GM12878 (cell line): ENCODE data around the gene ZSCAN25. TPM values are rescaled to one million over a fixed set of nuclear protein-coding genes. Genes with fewer than 3 reads are reported as not detected.

Experiments used
- ATAC-seq: fragments of 200-7000 bp; cut with Tn5 transposase; 3 replicates; pipeline ENCODE4 v1.9.1; 2020; ENCODE audit warnings: mild to moderate bottlenecking, moderate library complexity
- BruUV-seq: library from RNA; stranded (reverse); fragments of 400-500 nt; replicated peaks from 2 replicates; lab custom pipeline; 2021; lab: Mats Ljungman, UMichigan
- CTCF ChIA-PET: fragments of 300-600 bp; sonication (Branson Sonifier 250); formaldehyde crosslinking; extraction: SDS; loops from one replicate; lab custom pipeline; 2021; ENCODE audit warnings: inconsistent platforms; lab: Yijun Ruan, JAX
- POLR2A ChIA-PET: fragments of 350-600 bp; formaldehyde crosslinking; extraction: SDS; loops from one replicate; lab custom pipeline; 2021; ENCODE audit warnings: inconsistent platforms; lab: Charles Lee
- RAD21 ChIA-PET: fragments of 300-600 bp; sonication (Branson Sonifier 250); formaldehyde crosslinking; loops from one replicate; lab custom pipeline; 2023; ENCODE audit warnings: antibody characterized with exemption; ENCODE audit not compliant: unreplicated experiment; lab: Charles Lee
- SMC1A ChIA-PET: fragments of 300-600 bp; sonication (Branson Sonifier 250); formaldehyde crosslinking; loops from one replicate; lab custom pipeline; 2023; ENCODE audit not compliant: unreplicated experiment, uncharacterized antibody; lab: Charles Lee
- DNase-seq: peaks from one replicate; pipeline ENCODE4 v3.0.0-alpha.2; 2011; ENCODE audit warnings: low read depth, low spot score
- FAIRE-seq: peaks from 3 replicates; lab custom pipeline; 2011; peaks lifted over from hg19 to GRCh38; lab: Jason Lieb, UNC
- H2AFZ ChIP-seq: 2 replicates; pipeline ENCODE4 v1.6.0; 2011; ENCODE audit warnings: low read depth, low read length, control low read depth; ENCODE audit not compliant: control insufficient read depth
- H3K27ac ChIP-seq: 2 replicates; pipeline ENCODE4 v1.5.1; 2011; ENCODE audit warnings: control low read depth; ENCODE audit not compliant: control insufficient read depth, insufficient read depth
- H3K27me3 ChIP-seq, 2 experiments: replicated peaks in 1 of 2; 2 replicates each; pipeline versions ENCODE4 v1.6.0 to v1.6.1; 2011; ENCODE audit warnings: low read length in 1 of 2; ENCODE audit not compliant: control insufficient read depth in 2 of 2, insufficient read depth in 2 of 2
- H3K36me3 ChIP-seq, 2 experiments: 2 replicates each; pipeline ENCODE4 v1.5.1; 2011; ENCODE audit warnings: low read length in 1 of 2; ENCODE audit not compliant: control insufficient read depth in 2 of 2, insufficient read depth in 2 of 2
- H3K4me1 ChIP-seq: 2 replicates; pipeline ENCODE4 v1.6.1; 2011; ENCODE audit warnings: mild to moderate bottlenecking, low read length, moderate library complexity, mixed read lengths; ENCODE audit not compliant: control insufficient read depth, insufficient read depth
- H3K4me2 ChIP-seq: 2 replicates; pipeline ENCODE4 v1.6.0; 2011; ENCODE audit warnings: control low read depth; ENCODE audit not compliant: control insufficient read depth, insufficient read depth
- H3K4me3 ChIP-seq: fragments of 200-600 bp; sonication (generic); 2 replicates; pipeline ENCODE4 v1.5.1; 2016
- H3K79me2 ChIP-seq: 2 replicates; pipeline ENCODE4 v1.6.0; 2011; ENCODE audit warnings: low read length; ENCODE audit not compliant: control insufficient read depth, insufficient read depth
- H3K9ac ChIP-seq: 2 replicates; pipeline ENCODE4 v1.8.0; 2011; ENCODE audit warnings: low read length, control low read depth, mixed read lengths; ENCODE audit not compliant: control insufficient read depth, insufficient read depth
- H3K9me3 ChIP-seq: replicated peaks from 3 replicates; pipeline ENCODE4 v1.5.1; 2011; ENCODE audit warnings: mild to moderate bottlenecking, low read length; ENCODE audit not compliant: control insufficient read depth, insufficient read depth
- H4K20me1 ChIP-seq: 2 replicates; pipeline ENCODE4 v1.6.0; 2011; ENCODE audit not compliant: control insufficient read depth, insufficient read depth
- BCL3 ChIP-seq: IDR thresholded peaks from 2 replicates; pipeline ENCODE4 v1.6.1; 2011; ENCODE audit warnings: borderline replicate concordance, low read depth, mild to moderate bottlenecking, moderate library complexity, low read length; ENCODE audit not compliant: insufficient read depth, poor library complexity, severe bottlenecking
- CTCF ChIP-seq, 3 experiments: IDR thresholded peaks in 2 of 3; conservative IDR thresholded peaks in 1 of 3; 2 replicates each; pipeline ENCODE4 v1.5.1; 2011; ENCODE audit warnings: low read depth in 3 of 3, low read length in 3 of 3, mild to moderate bottlenecking in 3 of 3, control low read depth in 2 of 3, moderate library complexity in 2 of 3, inconsistent platforms in 1 of 3, mixed read lengths in 1 of 3; ENCODE audit not compliant: control insufficient read depth in 2 of 3, insufficient read depth in 1 of 3; ENCODE audit errors: extremely low read depth in 1 of 3
- HDGF ChIP-seq: fragments of 450-650 bp; IDR thresholded peaks from 2 replicates; pipeline ENCODE4 v1.6.1; 2016; ENCODE audit warnings: antibody characterized with exemption
- MXI1 ChIP-seq: fragments of 150-350 bp; IDR thresholded peaks from 2 replicates; pipeline ENCODE4 v1.6.1; 2011; ENCODE audit warnings: low read depth, mild to moderate bottlenecking, inconsistent platforms, low read length, improper control_type of control experiment
- MYB ChIP-seq: fragments of 150-350 bp; IDR thresholded peaks from 2 replicates; pipeline ENCODE4 v1.6.1; 2014; ENCODE audit warnings: mild to moderate bottlenecking, low read depth, low read length, borderline replicate concordance
- NFYA ChIP-seq: IDR thresholded peaks from 2 replicates; pipeline ENCODE4 v1.6.1; 2011; ENCODE audit warnings: low read depth, mild to moderate bottlenecking, low read length, improper control_type of control experiment, borderline replicate concordance
- NR2F1 ChIP-seq: fragments of 450-650 bp; conservative IDR thresholded peaks from 2 replicates; pipeline ENCODE4 v1.6.1; 2017; ENCODE audit warnings: mild to moderate bottlenecking
- PRDM15 ChIP-seq: fragments of 450-650 bp; formaldehyde crosslinking; IDR thresholded peaks from 2 replicates; pipeline ENCODE4 v1.4.0; 2020; ENCODE audit warnings: mild to moderate bottlenecking, moderate library complexity
- TCF7 ChIP-seq: IDR thresholded peaks from 2 replicates; pipeline ENCODE4 v1.6.1; 2014; ENCODE audit warnings: antibody characterized with exemption, borderline replicate concordance
- ZNF687 ChIP-seq: fragments of 450-650 bp; IDR thresholded peaks from 2 replicates; pipeline ENCODE4 v1.6.1; 2017; ENCODE audit warnings: mild to moderate bottlenecking, moderate library complexity
- WGBS: methylation state at CpG from one replicate; pipeline ENCODE4 v1.1.6; 2016; ENCODE audit warnings: low lambda C conversion rate; ENCODE audit not compliant: insufficient replicate concordance, insufficient coverage; ENCODE audit errors: missing lambda C conversion rate; 5-methylcytosine and 5-hydroxymethylcytosine counted together
- in situ Hi-C: fragments of 300-500 bp; cut with MboI; formaldehyde crosslinking; loops from 9 replicates; pipeline ENCODE4 v1.14.3; 2018; ENCODE audit warnings: mixed read lengths
- intact Hi-C: fragments of 100-400 bp; cut with micrococcal nuclease; formaldehyde crosslinking; loops from one replicate; pipeline ENCODE4 v1.14.2; 2022; ENCODE audit not compliant: unreplicated experiment
- polyA plus RNA-seq, 11 experiments: library from polyadenylated mRNA; depleted of rRNA in 4 of 11; unstranded in 6 of 11; stranded (reverse) in 5 of 11; fragments of >200 nt; fragmentation: Nextera tagmentation in 4 of 11; fragmentation: Illumina TruSeq in 1 of 11; extraction: Ambion mirVana in 4 of 11; extraction: Trizol in 1 of 11; gene quantifications; 1 replicate in 1 of 11; 2 replicates in 10 of 11; pipeline versions ENCODE4 v1.2.1 to v1.2.3, GENCODE V29; 2011 to 2016; ENCODE audit warnings: inconsistent platforms in 2 of 11, missing spikeins in 2 of 11, low read depth in 1 of 11
- total RNA-seq, 4 experiments: library from RNA; depleted of rRNA in 3 of 4; stranded (reverse); fragments of >200 nt in 3 of 4; fragmentation: Illumina TruSeq in 1 of 4; extraction: Trizol in 1 of 4; gene quantifications; 2 replicates each; pipeline versions ENCODE4 v1.2.1 to v1.2.3, GENCODE V29; 2013 to 2021

ZSCAN25 gene
- total and polyA plus RNA-seq, 10 of the 15 experiments (the other 5 are each of a cell fraction or from before 2014, with no cell fraction given) = 0.79 to 15.6 (median 9.6) TPM

GRCh38 chr7:99651290-99651689, 34.5 kb downstream of the ZSCAN25 start (continued):
- no peak for TF ChIP-seq TCF7

- no peak for TF ChIP-seq CTCF (IDR thresholded peaks at IDR 0.05 in 2 of 3, conservative IDR thresholded peaks at IDR 0.05 in 1 of 3; ENCODE audit: control insufficient read depth in 2 of 3, extremely low read depth in 1 of 3, insufficient read depth in 1 of 3, low read depth in 3 of 3, low read length in 3 of 3)
- TF ChIP-seq NFYA = no peak
- no peak for TF ChIP-seq PRDM15
- no peak for TF ChIP-seq ZNF687
- TF ChIP-seq BCL3 = no peak
- TF ChIP-seq MXI1 = no peak
- TF ChIP-seq MYB = no peak
- no peak for TF ChIP-seq NR2F1
- TF ChIP-seq HDGF = no peak
- TF ChIP-seq, all 136 proteins: peak for 0
- Histone ChIP-seq H3K27ac (no peak overlapping the region), H3K27me3 (no peaks in the 10 kb centered on the region), H4K20me1 (no peaks in the 10 kb centered on the region), H3K9me3 (no peaks in the 10 kb centered on the region), H3K79me2 (no peaks in the 10 kb centered on the region), H3K36me3 (no peaks in the 10 kb centered on the region; a peak in 1 of 4 replicates), H3K4me1 (no peaks in the 10 kb centered on the region), H2AFZ (no peak overlapping the region), H3K4me2 (no peak overlapping the region), H3K4me3 (no peak overlapping the region), H3K9ac (no peak overlapping the region)
- ChIA-PET SMC1A (no interaction called here), RAD21 (no interaction called here), CTCF (no interaction called here), POLR2A (no interaction called here)
- ATAC-seq (no peak), FAIRE-seq (no peak), DNase-seq (no peak)
- no TSS peak for BruUV-seq
- intact Hi-C loops (no loop called here), in situ Hi-C loops (no loop called here)
- WGBS = 64% methylated on average over 2 of the region's 2 CpGs
These were observed 35.9 kb downstream of the ZSCAN25 start for GRCh38 chr7:99652671-99653070.
